ENCODE data around the gene BYSL. TPM values are rescaled to one million over a fixed set of nuclear protein-coding genes. Genes with fewer than 3 reads are reported as not detected.
"Not testable (repeated sequence)": the region's sequence is repeated elsewhere in the genome, so short reads cannot be mapped to it uniquely, and the experiment has no call there.

Gene BYSL
- total and polyA plus RNA-seq, 2 experiments from 2014 or later, result 30.7 to 32.6 TPM

DNA sequence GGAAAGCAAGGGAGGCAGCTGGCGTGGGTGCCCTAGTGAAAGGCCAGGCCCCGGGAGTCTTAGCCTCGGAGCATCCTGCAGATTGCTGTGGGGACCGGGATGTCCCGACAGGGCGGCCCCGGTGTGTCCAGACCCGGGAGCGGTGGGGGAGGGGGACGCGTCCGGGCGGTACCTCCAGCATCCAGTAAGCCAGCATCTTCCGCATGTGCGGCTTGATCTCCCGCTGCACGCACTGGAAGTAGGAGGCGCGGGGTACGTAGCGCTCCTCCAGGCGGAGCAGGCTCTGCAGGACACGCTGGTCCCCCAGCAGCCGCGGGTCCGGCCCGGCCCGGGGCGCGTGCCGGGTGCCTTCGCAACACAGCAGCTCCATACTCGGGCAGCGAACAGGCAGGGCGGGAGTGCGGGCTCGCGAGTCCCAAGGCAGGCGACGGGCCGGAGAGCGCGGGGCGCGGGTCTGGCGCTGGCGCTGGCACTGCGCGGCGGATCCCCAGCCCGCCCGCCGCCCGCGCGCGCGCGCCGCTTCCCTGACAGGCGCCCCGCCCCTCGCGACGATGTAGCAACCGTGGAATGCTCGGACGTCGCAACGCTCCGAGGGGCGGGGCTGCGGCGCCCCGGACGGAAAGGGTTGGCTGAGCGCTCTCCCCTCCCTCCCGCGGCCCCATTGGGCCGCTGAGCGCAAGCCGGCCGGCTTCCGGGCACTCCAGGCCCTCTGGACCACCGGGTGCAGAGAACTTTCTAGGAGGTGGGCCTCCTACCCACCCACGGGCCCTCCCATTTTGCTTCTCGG lies 20.2 kb downstream of the BYSL start, which contains the start of gene CCND3:
CCND3 (minus strand) TSS at position 529 of the 787 bp plus-strand sequence; CDS start at position 370, 159 bp downstream.
- Histone ChIP-seq H3K27ac (peak within 1 kb of the TSS; percentile 5), H3K36me3 (no peaks in the 10 kb centered on the region), H3K4me1 (ENCODE audit: low read depth) (peaks cover 6% of the 10 kb centered on the region), H3K4me3 (peak within 1 kb of the TSS; percentile 71), H3K9me3 (ENCODE audit: low read depth) (no peaks in the 10 kb centered on the region), H3K27me3 (peaks cover 3% of the 10 kb centered on the region)
- peak; percentile 95 to 97 for DNase-seq (ENCODE audit: low read depth in 1 of 2, low spot score in 1 of 2)
- TF ChIP-seq, protein P1, sequence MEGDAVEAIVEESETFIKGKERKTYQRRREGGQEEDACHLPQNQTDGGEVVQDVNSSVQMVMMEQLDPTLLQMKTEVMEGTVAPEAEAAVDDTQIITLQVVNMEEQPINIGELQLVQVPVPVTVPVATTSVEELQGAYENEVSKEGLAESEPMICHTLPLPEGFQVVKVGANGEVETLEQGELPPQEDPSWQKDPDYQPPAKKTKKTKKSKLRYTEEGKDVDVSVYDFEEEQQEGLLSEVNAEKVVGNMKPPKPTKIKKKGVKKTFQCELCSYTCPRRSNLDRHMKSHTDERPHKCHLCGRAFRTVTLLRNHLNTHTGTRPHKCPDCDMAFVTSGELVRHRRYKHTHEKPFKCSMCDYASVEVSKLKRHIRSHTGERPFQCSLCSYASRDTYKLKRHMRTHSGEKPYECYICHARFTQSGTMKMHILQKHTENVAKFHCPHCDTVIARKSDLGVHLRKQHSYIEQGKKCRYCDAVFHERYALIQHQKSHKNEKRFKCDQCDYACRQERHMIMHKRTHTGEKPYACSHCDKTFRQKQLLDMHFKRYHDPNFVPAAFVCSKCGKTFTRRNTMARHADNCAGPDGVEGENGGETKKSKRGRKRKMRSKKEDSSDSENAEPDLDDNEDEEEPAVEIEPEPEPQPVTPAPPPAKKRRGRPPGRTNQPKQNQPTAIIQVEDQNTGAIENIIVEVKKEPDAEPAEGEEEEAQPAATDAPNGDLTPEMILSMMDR (IDR thresholded peaks at IDR 0.05; ENCODE audit: low read depth, low read length), result no peak

GRCh38 chr6:41942067-41942851 lies 21.0 kb downstream of the BYSL start:
- TF ChIP-seq, protein P1 (IDR thresholded peaks at IDR 0.05; ENCODE audit: low read depth, low read length), result no peak
- Histone ChIP-seq H3K4me1 (ENCODE audit: low read depth) (peaks cover 6% of the 10 kb centered on the region), H3K27ac (peak overlapping the region; percentile 5), H3K4me3 (peak overlapping the region; percentile 71), H3K9me3 (ENCODE audit: low read depth) (no peaks in the 10 kb centered on the region), H3K27me3 (peaks cover 3% of the 10 kb centered on the region), H3K36me3 (no peaks in the 10 kb centered on the region)
- DNase-seq (ENCODE audit: low read depth in 1 of 2, low spot score in 1 of 2), result no peak

DNA sequence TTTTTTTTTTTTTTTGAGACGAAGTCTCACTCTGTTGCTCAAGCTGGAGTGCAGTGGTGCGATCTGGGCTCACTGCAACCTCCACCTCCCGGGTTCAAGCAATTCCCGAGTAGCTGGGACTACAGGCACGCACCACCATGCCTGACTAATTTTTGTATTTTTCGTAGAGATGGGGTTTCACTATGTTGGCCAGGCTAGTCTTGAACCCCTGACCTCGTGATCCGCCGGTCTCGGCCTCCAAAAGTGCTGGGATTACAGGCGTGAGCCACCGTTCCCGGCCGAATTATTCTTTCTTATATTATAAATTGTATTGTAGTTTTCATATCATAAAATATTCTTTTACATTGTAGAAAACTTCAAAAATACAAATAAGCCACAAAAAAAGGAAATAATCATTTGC lies 21.6 kb downstream of the BYSL start:
- H3K27me3 ChIP-seq; H3K9me3 ChIP-seq (ENCODE audit: low read depth); H3K27ac ChIP-seq; H3K4me3 ChIP-seq; H3K4me1 ChIP-seq (ENCODE audit: low read depth); H3K36me3 ChIP-seq; DNase-seq (ENCODE audit: low read depth in 1 of 2, low spot score in 1 of 2): not testable (repeated sequence)

DNA sequence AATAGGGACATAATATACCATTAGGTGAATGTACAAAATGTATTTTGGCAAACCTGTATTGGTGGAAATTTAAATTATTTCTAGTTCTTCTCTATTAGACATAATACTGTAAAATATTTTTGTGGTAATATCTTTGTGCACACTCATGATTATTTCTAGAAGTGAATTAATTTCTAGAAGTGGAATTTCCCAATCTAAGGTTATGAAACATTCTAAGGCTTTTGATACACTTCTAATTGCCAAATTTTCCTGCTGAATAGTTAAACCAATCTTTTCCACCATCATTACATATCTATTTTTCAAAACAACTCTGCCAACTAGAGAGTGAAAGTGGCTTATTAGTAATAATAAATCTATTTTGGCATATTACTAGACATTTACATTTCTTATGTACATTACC lies 22.2 kb downstream of the BYSL start:
- H3K36me3 ChIP-seq, result no peaks in the 10 kb centered on the region
- TF ChIP-seq, protein P1 (IDR thresholded peaks at IDR 0.05; ENCODE audit: low read depth, low read length), result no peak

GRCh38 chr6:41947581-41948220 lies 26.4 kb downstream of the BYSL start:
- H3K4me1 ChIP-seq (ENCODE audit: low read depth), result no peaks in the 10 kb centered on the region
- no peaks in the 10 kb centered on the region for H3K27me3 ChIP-seq
- TF ChIP-seq, protein P1 (IDR thresholded peaks at IDR 0.05; ENCODE audit: low read depth, low read length), result no peak
- H3K36me3 ChIP-seq, result no peaks in the 10 kb centered on the region
- H3K27ac ChIP-seq, result no peak overlapping the region
- DNase-seq (ENCODE audit: low read depth in 1 of 2, low spot score in 1 of 2), result no peak
- H3K4me3 ChIP-seq, result no peak overlapping the region
- no peaks in the 10 kb centered on the region for H3K9me3 ChIP-seq (ENCODE audit: low read depth)

More for the DNA sequence above, 22.2 kb downstream of the BYSL start:
- Histone ChIP-seq H3K27ac (no peak overlapping the region), H3K4me1 (ENCODE audit: low read depth) (peaks cover 6% of the 10 kb centered on the region), H3K9me3 (ENCODE audit: low read depth) (no peaks in the 10 kb centered on the region), H3K27me3 (peaks cover 3% of the 10 kb centered on the region), H3K4me3 (no peak overlapping the region)
- DNase-seq (ENCODE audit: low read depth in 1 of 2, low spot score in 1 of 2), result no peak
